ENCODE data around the gene ASCC1.
"Not testable (repeated sequence)": the region's sequence is repeated elsewhere in the genome, so short reads cannot be mapped to it uniquely, and the experiment has no call there.

ASCC1 gene

DNA sequence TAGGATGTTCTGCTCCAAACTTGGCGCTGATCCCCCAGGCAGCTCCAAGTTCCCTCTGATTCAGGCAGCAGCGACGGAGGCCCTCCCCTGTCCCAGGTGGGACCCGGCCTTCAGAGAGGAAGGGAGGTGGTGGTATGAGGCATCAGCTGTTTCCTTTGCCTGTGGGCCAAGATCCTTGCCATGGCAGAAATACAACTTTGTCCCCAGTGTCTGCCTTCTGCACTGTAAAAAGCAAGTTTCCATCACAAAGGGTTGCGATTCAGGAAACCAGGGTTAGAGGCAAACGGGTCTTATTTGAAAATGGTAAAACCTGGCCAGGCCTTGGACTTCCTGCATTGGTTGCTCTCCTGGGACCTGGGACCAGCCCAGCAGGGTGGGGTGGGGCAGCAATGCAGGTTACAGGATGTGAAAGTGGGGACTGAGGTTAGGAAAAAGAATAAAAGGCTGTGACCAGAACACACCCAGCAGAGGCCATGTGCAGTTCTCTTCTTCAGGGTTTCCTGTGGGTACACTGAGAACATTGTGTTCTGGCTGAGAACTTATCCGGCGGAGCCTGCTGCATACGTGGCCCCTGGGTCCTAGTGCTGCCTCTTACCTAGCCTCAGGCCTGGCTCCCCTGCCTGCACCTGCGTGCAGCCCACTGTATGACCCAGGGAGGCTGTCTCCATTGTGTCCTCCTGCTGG lies 32.5 kb upstream of the ASCC1 start:
- DNase-seq (ENCODE audit: low read depth in 2 of 2), result peak; percentile 57 to 60

DNA sequence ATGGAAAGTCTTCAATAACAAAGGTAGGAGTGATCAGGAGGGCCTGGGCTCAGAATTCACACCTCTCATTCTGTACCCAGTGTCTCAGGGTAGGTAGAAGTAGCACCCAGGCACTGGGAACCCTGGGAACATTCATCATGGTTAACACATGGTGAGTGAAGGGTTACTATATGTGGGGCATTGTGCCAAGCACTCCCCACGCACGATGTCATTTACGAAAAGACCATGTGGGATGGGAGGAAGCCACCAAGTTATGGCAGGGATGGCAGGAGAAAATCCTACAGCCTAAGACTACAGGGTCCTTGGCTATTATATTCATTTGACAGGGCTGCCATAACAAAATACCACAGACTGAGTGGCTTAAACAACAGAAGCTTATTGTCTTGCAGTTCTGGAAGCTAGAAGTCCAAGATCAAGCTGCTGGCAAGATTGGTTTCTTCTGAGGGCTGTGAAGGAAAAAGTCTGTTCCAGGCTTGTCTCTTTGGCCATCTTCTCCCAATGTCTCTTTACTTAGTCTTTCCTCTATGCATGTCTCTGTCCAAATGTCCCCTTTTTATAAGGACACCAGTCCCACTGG lies 30.0 kb upstream of the ASCC1 start:
- no peak for DNase-seq (ENCODE audit: low read depth in 2 of 2)

DNA sequence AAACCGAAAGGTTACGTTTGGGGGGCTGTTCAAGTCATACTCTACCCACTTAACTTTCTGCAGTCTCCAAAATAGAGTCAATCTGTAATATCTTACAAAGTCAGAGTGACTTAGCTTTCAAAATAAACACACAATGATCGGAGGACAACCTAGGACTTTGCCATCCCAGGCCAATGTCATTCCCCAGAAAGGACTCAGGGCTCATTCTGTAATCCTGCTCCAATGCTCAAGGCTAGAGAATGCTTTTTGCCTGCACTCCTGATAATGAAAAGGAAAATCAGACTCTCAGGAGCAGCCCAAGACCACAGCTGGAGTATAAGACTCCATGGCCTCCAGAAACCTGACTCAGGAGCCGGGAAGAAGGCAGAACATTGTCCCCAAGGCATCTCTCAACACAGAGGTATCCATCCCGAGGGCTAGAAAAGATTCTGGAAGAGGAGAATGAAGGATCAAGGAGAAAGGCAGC lies 28.5 kb upstream of the ASCC1 start:
- no peak for DNase-seq (ENCODE audit: low read depth in 2 of 2)

DNA sequence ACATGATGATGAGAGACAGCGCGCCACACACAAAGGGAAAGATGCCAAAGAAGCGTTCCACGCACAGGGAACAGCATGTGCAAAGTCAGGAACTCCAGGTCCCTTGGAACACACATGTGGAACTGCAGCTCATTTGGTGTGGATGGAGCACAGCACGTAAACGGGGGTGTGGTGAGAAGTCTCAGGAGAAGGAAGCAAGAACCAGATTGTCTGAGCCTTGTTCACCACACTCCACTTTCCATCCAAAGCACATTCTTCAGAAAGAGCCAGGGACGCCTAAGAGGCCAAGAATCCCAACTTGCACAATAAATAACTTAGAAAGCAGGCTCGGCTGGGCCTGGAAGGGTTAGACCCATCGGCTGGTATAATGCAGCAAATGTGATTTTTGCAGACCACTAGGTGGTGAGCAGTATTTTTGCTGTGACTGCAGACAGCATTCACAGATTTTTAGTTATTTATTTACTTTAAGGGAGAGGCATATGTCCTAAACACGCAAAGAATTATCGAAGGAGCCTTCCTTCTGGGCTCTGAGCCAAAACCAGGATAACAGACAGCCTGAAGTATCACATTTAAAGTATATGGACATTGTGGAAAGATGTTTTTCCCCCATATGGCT lies 27.9 kb upstream of the ASCC1 start:
- no peak for DNase-seq (ENCODE audit: low read depth in 2 of 2)

DNA sequence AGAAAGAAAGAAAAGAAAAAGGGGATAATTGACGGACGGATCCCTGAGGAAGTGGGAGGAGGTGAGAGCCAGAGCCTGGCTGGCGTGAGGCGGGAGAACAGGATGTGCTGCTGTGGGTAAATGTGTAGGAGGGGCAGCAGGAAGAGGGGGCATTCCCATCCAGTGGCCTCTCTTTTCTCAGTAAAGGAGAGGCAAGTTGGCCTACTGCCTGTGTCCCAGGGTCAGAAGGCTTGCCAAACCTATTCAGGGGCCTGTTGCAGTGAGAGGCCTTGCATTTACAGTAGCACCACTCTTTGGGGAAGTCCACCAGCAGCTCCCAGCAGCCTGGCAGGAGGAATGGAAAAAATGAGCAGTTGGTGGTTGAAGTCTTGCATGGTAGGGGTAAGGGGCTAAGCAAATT lies 26.6 kb upstream of the ASCC1 start:
- no peak for DNase-seq (ENCODE audit: low read depth in 2 of 2)

DNA sequence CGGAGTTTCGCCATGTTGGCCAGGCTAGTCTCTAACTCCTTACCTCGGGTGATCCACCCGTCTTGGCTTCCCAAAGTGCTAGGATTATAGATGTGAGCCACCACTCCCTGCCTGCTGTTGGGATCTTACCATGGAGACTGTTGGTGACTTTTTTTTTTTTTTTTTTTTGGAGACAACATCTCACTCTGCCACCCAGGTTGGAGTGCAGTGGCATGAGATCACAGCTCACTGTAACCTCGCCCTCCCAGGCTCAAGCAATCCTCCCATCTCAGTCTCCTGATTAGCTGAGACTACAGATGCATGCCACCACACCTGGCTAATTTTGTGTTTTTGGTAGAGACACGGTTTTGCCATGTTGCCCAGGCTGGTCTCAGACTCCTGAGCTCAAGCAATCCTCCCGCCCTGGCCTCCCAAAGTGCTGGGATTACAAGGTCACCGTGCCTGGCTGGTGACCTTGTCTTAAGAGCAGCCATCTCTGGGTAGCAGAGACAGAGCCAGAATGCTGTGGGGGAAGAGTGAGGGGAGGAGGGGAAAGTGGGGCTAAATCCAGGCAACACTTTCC lies 25.7 kb upstream of the ASCC1 start:
- DNase-seq (ENCODE audit: low read depth in 2 of 2), result no peak

DNA sequence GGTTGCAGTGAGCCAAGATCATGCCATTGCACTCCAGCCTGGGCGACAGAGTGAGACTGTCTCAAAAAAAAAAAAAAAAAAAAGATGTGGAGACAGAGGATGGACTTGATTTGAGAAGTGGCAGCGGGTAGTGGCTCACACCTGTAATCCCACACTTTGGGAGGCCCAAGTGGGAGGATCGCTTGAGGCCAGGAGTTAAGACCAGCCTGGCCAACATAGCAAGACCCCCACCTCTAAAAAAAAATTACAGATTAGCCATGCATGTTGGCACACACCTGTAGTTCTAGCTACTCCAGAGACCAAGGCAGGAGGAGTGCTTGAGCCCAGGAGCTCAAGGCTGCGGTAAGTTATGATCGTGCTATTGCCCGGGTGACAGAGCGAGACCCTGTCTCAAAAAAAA lies 24.3 kb upstream of the ASCC1 start:
- DNase-seq (ENCODE audit: low read depth in 2 of 2), result no peak

DNA sequence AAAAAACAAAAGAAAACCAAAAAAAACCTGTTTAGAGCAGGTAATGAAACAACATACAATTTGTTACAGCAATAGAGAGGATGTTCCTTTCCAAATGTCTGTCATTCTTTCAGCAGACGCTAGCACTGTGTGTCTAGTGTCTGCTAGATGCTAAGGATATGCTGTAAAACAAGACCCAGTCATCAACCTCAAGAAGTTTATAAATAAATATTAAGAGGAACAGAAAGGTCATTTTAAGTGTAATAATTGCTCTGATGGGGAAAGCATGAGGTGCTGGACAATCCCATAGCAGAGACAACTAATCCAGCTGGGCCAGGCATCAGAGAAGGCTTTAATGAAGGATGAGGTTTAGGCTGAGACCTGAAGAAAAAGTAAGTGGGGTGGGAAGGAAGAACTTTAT lies 23.3 kb upstream of the ASCC1 start:
- DNase-seq (ENCODE audit: low read depth in 2 of 2), result no peak

DNA sequence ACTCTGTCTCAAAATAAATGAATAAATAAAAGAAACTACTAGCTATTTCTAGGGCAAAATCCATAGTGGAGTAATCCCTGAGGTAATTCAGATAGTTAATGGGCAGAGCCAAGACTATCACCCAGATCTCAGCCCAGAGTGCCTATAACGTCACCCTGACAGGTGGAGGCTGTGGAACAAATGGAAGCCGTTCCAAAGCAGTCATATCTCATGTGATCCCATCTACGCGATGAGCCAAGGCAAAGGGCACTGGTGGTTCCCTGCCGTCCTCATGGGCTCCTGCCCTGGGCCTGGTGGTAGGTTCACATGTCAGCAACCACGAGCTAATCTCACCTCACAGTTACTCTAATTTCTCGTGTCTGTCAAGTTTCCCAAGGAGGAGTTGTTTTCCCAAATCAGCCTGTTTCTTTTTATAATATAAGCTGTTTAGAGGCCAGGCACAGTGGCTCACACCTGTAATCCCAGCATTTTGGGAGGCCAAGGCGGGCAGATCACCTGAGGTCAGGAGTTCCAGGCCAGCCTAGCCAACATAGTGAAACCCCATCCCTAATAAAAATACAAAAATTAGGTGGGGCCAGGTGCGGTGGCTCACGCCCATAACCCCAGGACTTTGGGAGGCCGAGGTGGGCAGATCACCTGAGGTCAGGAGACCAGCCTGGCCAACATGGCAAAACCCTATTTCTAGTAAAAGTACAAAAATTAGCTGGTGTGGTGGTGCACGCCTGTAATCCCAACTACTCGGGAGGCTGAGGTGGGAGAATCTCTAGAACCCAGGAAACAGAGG lies 22.5 kb upstream of the ASCC1 start:
- no peak for DNase-seq (ENCODE audit: low read depth in 2 of 2)

DNA sequence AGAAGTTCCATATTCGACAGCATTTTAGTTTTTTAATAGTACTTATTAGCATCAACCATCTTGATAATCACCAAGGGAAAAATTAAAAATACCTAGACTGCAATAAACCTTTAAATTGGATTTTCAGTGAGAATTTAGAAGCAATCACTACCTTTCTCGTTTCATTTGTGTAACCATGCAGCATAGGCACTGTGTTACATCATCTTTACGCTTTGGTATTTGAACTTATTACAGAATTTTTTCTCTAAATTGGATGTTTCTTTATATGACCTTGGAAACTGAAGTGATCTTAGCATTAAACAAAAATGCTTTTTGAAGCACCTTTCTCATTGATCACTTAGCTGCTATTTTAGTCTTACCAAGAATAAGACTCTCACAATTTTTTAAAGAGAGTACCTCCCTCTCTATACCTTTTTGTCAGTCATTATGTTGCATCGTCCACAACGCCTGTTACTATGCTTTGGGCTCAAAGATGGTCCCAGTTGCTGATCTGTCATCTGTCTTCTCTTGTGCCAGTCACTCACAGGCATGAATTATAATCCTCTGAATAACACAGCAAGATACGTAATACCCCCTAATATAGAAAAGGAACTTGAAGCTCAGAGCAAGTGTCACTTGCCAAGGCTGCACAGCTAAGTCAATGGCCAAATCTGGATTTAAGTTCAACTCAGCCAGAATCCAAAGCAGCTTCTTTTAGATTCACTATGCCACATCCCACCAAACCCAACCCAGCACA lies 19.6 kb upstream of the ASCC1 start:
- DNase-seq (ENCODE audit: low read depth in 2 of 2), result no peak

DNA sequence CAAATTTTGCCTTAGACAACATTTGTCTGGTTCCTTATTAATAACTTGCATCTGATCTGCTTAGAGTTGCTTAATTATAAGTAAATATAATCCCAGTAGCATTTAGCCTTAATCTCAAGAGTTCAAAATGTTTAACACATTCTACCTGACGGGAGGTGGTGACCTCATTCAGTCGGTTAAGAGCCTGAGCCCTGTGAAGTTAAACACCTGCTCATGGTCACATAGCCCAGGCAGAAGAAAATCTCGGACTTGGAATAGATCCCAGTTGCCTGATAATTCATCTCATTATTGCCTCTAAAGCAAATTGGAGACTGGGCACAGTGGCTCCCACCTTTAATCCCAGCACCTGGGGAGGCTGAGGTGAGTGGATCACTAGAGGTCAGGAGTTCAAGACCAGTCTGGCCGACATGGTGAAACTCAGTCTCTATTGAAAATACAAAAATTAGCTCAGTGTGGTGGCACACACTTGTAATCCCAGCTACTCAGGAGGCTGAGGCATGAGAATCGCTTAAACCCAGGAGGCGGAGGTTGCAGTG lies 18.6 kb upstream of the ASCC1 start:
- no peak for DNase-seq (ENCODE audit: low read depth in 2 of 2)

DNA sequence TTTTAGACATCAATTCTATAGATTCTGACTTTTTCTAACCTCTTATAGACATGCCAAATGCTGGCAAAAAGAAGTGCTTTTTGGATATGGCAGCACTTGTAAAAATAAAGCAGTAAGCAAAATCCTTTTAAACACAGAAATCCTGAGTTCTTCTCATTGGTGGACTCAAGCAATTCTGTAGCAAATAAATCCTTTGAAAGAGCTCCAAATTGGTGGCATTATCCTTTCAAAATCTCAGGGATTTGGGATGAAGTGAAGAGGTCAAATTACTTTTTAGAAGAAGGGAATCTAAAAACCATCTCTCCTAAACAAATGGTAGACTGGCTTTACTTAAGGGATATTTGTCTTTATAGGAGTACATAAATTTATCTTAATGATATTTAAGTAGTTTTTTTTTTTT lies 17.5 kb upstream of the ASCC1 start:
- DNase-seq (ENCODE audit: low read depth in 2 of 2), result no peak

DNA sequence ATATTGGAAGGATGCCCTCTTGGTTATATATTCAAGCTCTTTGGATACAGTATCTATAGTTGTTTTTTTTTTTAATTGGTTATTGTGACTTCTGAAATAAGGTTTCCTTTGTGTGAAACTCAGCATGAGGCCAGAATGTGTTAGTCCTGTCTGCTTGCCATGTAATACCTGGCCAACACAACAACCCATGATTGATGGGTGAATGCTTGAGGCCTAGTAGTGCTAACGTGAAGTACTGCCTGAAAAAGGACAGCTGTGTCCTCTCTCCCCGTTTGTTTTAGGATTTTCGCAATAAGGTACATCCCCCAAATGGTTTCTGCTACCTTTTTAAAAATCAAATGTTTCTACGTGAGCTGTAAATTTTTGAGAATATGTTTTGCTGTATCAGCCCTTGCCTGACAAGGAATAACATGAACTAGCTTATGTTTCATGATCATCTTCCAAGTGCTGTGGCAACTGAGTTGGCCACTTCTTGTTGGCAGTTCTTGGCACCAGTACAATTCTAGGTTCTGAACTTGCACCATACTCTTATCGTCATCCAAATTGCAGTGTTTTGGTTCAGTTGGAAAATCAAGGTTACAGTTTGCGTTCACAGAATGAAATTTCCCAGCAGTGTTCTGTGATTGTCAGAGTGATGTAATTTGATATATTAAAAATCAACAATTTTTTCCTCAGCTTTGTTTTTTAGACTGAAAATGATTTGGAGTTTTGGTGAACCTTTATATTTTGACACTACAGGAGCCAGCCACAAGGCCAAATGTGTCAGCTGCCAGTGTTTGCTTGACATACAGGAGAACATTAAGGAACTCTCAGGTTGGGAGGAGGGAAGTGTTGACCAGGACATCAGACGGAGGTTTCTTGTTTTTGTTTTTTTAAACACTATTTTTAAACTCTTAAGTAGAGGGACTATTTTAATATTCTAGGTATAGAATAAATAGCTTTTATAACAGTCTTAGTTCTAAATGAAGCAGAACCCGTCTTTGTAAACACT lies 13.5 kb upstream of the ASCC1 start:
- no peak for DNase-seq (ENCODE audit: low read depth in 2 of 2)

DNA sequence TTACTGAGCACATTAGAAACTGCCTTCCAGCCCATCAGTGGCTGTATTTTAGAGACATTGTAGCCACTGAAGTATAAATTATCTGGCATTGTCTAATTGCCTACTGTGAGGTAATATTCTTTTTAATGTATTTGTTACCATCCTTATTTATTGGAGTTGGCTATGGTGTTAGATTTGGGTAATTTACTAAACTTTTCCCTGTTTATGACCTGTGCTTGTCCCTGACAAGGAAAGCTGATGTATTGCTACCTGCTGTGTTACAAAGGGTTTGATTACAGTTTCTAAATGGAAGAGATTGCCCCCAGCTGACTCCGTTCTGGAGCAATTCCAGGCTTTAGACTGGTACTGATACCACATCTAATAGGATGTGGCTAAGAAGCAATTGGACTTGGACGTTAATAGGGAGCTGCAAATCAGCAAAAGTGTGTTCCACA lies 12.3 kb upstream of the ASCC1 start:
- no peak for DNase-seq (ENCODE audit: low read depth in 2 of 2)

DNA sequence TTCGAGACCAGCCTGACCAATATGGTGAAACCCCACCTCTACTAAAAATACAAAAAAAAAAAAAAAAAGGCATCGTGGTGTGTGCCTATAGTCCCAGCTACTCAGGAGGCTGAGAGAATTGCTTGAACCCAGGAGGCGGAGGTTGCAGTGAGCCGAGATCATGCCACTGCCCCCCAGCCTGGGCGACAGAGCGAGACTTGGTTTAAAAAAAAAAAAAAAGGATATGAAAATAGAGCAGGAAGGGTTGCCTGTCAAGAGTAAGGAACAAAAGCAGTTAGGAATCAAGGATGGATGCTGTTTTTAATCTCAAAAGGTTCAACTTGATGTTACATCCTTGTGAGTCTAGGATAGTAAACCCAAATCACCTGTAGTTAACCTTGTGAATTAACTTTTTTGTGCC lies 11.8 kb upstream of the ASCC1 start:
- DNase-seq (ENCODE audit: low read depth in 2 of 2), result no peak

DNA sequence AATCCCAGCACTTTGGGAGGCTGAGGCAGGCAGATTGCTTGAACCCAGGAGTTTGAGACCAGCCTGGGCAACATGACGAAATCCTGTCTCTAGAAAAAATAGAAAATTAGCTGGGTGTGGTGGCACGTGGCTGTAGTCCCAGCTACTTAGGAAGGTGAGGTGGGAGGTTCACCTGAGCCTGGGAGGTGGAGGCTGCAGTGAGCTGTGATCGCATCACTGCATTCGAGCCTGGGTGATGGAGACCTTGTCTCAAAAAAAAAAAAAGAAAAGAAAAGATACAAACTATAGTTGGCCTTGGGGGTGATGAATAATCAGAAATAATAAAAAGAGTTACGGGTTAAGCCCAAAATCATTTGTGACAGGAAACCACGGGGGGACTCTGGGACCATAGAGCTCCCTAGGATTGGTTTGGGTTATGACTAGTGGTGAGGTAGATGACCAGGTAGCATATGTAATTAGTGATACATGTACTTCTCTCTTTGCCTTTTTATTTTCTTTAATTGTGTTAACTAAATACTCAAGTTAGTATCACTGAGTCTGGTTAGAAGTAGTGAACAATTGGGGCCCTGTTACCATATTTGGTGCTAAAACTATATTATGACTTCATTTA lies 10.4 kb upstream of the ASCC1 start:
- no peak for DNase-seq (ENCODE audit: low read depth in 2 of 2)

DNA sequence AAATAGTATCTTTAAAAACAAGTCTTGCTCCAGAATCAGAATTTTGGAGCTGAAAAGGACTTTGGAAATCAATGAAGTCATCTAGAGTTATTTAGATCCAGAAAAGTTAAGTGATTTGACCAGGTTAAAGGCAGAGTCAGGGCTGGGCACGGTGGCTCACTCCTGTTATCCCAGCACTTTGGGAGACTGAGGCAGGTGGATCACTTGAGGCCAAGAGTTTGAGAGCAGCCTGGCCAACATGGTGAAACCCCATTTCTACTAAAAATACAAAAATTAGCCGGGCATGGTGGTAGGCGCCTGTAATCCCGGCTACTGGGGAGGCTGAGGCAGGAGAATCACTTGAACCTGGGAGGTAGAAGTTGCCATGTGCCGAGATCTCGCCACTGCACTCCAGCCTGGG lies 8.1 kb upstream of the ASCC1 start:
- DNase-seq (ENCODE audit: low read depth in 2 of 2), result not testable (repeated sequence)

DNA sequence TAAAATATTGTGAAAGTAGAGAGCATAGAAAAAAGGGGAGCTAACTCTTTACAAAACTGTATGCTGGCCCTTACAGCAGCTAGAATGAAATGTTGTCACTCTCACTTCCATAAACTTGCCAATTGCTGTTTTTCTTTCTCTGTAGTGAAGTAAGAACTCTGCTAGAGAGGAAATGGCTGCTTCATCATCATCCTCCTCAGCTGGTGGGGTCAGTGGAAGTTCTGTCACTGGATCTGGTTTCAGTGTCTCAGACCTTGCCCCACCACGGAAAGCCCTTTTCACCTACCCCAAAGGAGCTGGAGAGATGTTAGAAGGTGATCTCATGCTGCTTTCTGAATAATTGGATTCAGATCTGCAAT lies 7.6 kb upstream of the ASCC1 start:
- DNase-seq (ENCODE audit: low read depth in 2 of 2), result no peak

DNA sequence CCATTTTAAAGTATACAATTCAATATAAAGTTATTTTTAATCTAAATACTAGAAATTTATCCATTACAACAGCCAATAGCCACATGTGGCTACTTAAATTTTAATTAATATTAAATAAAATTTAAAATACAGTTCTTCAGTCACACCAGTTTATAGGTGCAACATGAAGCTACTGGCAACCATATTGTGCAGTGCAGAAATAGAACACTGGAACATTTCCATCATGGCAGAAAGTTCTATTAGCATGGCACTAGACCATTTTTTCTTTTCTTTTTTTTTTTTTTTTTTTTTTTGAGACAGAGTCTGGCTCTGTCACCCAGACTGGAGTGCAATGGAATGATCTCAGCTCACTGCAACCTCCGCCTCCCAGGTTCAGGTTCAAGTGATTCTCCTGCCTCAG lies 5.2 kb upstream of the ASCC1 start:
- no peak for DNase-seq (ENCODE audit: low read depth in 2 of 2)

DNA sequence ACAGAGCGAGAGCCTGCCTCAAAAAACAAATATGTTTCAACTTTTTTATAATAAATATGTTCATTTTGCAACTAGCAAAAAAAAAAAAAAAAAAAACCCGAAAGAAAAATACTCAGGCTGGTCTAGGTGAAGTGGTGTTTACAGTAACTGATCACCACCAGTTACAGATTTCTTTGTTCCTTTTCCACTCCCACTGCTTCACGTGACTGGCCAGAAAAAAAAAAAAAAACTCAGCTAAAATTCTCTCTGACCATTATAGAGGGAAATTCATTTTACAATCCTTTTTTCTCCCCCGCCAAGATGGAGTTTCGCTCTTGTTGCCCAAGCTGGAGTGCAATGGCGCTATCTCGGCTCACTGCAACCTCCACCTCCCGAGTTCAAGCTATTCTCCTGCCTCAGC lies 4.6 kb upstream of the ASCC1 start:
- no peak for DNase-seq (ENCODE audit: low read depth in 2 of 2)

Data from stimulated activated CD4-positive, alpha-beta T cell treated with anti-CD3 and anti-CD28 coated beads, Interleukin-4, amount 100 ng/mL, for 48 hours (primary cell).